SK-N-SH (cell line): ENCODE results near the gene ANO4.

Source experiments
- CHD2 ChIP-seq: fragments of 150-350 bp; IDR thresholded peaks from 2 replicates; pipeline ENCODE4 v1.6.1; 2018; ENCODE audit warnings: low read length; ENCODE audit not compliant: partially characterized antibody
- CTCF ChIP-seq: fragments of 200-600 bp; sonication (generic); IDR thresholded peaks from 2 replicates; pipeline ENCODE4 v1.6.1; 2017; ENCODE audit warnings: antibody characterized with exemption, mild to moderate bottlenecking, moderate library complexity
- GATA2 ChIP-seq: sonication (generic); formaldehyde crosslinking; IDR thresholded peaks from 2 replicates; pipeline ENCODE4 v1.5.0; 2020; ENCODE audit warnings: mild to moderate bottlenecking, missing genetic modification reagents
- MAX ChIP-seq: IDR thresholded peaks from 2 replicates; pipeline ENCODE4 v1.4.0; 2012; ENCODE audit warnings: low read depth
- MEF2A ChIP-seq: IDR thresholded peaks from 2 replicates; pipeline ENCODE4 v1.4.0; 2012; ENCODE audit warnings: low read depth, borderline replicate concordance
- MXI1 ChIP-seq: IDR thresholded peaks from 2 replicates; pipeline ENCODE4 v1.6.1; 2012; ENCODE audit warnings: mild to moderate bottlenecking, low read depth, low read length, improper control_type of control experiment
- POLR2AphosphoS5 ChIP-seq: IDR thresholded peaks from 2 replicates; pipeline ENCODE4 v1.6.1; 2012; ENCODE audit warnings: low read depth, low read length
- RAD21 ChIP-seq: IDR thresholded peaks from 2 replicates; pipeline ENCODE4 v1.6.1; 2012; ENCODE audit warnings: mild to moderate bottlenecking, low read length
- SIN3A ChIP-seq: IDR thresholded peaks from 2 replicates; pipeline ENCODE4 v1.6.1; 2012; ENCODE audit warnings: low read depth, mild to moderate bottlenecking, low read length, moderate library complexity, borderline replicate concordance
- TAF1 ChIP-seq: IDR thresholded peaks from 2 replicates; pipeline ENCODE4 v1.6.1; 2012; ENCODE audit warnings: low read depth, mild to moderate bottlenecking, low read length, moderate library complexity, borderline replicate concordance
- USF2 ChIP-seq: fragments of 150-350 bp; IDR thresholded peaks from 2 replicates; pipeline ENCODE4 v1.6.1; 2017; ENCODE audit warnings: antibody characterized with exemption, low read length, low read depth, borderline replicate concordance
- YY1 ChIP-seq: IDR thresholded peaks from 2 replicates; pipeline ENCODE4 v1.4.0; 2012; ENCODE audit warnings: low read depth, mild to moderate bottlenecking

GRCh38 chr12:100800723-100801122 lies 6.1 kb downstream of the ANO4 start:
- TF ChIP-seq RAD21 (no peak), CTCF (no peak), MXI1 (no peak), CHD2 (no peak), POLR2AphosphoS5 (no peak), SIN3A (no peak), GATA2 (CRISPR knock-in tag) (no peak), TAF1 (no peak), YY1 (no peak), MAX (no peak), MEF2A (no peak), USF2 (no peak)
